ENCODE data around the gene STX18.

The STX18 gene

GRCh38 chr4:4462970-4463369 lies 78.9 kb downstream of the STX18 start:
- no peak for TF ChIP-seq CTCF (IDR thresholded peaks at IDR 0.05; ENCODE audit: extremely low read depth, missing control alignments)
- DNase-seq (ENCODE audit: low spot score): no peak

GRCh38 chr4:4461850-4462249 lies 80.0 kb downstream of the STX18 start:
- no peak for DNase-seq (ENCODE audit: low spot score)
- TF ChIP-seq CTCF (IDR thresholded peaks at IDR 0.05; ENCODE audit: extremely low read depth, missing control alignments): no peak

GRCh38 chr4:4461178-4461577 lies 80.7 kb downstream of the STX18 start:
- no peak for TF ChIP-seq CTCF (IDR thresholded peaks at IDR 0.05; ENCODE audit: extremely low read depth, missing control alignments)
- DNase-seq (ENCODE audit: low spot score): no peak

GRCh38 chr4:4460759-4461158 lies 81.1 kb downstream of the STX18 start:
- DNase-seq (ENCODE audit: low spot score): no peak
- no peak for TF ChIP-seq CTCF (IDR thresholded peaks at IDR 0.05; ENCODE audit: extremely low read depth, missing control alignments)

- no peak for DNase-seq (ENCODE audit: low spot score)
- TF ChIP-seq CTCF (IDR thresholded peaks at IDR 0.05; ENCODE audit: extremely low read depth, missing control alignments): no peak
Observed at GRCh38 chr4:4459181-4459580, 82.7 kb downstream of the STX18 start.

- DNase-seq (ENCODE audit: low spot score): no peak
- no peak for TF ChIP-seq CTCF (IDR thresholded peaks at IDR 0.05; ENCODE audit: extremely low read depth, missing control alignments)
Observed at GRCh38 chr4:4457803-4458553, 83.9 kb downstream of the STX18 start.

GRCh38 chr4:4456816-4457578 lies 84.9 kb downstream of the STX18 start:
- DNase-seq (ENCODE audit: low spot score): no peak
- TF ChIP-seq CTCF (IDR thresholded peaks at IDR 0.05; ENCODE audit: extremely low read depth, missing control alignments): no peak
